SKM-1 treated with dmso at 0.1 percent for 144 hours (cell line): Measurements from ENCODE around the gene CCDC146.
"Not testable (repeated sequence)": the region's sequence is repeated elsewhere in the genome, so short reads cannot be mapped to it uniquely, and the experiment has no call there.

Experiments
- DNase-seq: peaks from one replicate; lab custom pipeline; 2025; ENCODE audit not compliant: unreplicated experiment; lab: John Stamatoyannopoulos, UW

CCDC146 gene

DNA sequence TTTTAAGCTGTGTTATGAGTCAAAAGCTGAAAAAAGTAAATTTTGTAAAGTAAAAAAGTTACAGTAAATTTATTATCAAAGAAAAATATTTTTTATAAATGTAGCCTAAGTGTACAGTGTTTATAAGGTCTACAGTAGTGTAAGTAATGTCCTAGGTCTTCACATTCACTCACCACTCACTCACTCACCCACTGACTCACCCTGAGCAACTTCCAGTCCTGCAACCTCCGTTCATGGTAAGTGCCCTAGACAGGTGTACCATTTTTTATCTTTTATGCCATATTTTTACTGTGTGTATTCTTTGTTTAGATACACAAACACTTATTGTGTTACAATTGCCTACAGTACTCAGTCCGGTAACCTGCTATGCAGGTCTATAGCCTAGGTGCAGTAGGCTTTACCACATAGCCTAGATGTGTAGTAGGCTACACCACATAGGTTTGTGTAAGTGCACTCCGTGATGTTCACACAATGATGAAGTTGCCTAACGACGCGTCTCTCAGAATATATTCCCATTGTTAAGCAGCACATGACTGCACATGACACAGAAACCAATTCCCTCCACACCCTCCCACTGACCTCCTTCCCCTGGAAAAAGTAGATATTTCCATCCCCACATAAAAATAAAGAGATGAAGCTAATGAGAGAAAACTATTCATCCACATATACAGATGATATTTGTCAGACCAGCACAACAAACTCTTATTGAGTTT lies 122.0 kb downstream of the CCDC146 start:
- DNase-seq, result no peak

DNA sequence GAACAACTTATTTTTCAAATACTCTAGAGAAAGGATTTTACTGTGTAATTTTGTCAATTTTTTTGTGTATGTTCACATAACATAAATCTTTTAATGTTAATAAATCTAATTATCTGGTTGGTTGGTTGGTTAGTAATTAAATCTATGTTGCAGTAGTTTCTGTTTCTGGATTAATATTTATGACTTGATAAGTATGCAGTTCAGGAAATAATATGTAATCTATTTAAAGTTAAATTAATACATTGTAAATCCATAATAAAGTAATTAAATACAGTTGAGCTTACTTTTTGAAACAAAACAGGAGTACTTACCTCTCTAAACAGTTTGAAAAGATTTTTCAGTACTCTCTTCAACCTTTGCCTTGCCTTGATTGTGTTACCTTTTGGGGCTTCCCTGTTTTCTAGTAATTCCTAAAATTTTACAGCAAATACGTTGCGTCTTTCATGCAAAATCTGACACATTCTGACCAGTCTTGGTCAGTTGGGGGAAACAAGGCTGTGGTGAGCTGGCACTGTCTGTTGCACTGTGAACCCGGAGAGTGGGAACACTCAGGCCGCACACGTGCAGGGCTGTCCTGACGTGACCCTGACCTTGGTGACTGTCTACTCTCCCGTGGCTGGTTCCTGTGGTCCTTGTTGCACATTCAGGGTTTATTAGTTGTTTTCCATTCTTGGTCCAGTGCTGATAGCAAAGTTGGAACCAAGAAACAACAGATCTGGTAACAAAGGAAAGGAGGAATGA lies 122.8 kb downstream of the CCDC146 start:
- peak; percentile 24 for DNase-seq

DNA sequence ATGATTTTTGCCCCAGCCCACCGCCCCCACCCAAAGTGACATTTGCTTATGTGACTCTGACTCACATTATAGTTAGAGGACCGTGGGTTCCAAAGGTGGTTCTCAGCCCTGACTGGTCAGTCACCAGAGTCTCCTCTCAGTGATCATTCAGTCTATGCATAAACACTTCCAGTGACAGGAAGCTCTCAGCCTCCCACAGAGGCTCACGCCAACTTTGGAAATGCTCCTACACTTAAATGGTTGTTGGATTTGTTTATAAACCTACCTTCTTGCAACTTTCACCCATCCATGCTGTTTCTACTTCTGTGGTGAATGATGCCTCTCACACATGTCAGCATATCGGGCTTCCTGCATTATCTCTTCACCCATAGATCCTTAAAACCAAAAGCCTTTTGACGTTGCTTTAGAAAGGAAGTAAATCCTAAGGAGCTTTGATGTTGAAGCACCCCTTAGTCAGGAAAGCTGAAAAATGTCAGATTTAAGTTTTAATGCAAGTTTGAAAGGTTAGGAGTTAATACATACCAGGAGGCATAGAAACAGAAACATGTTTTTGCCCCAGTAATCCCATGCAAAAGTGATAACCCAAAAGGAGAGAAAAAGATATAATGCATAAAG lies 123.7 kb downstream of the CCDC146 start:
- DNase-seq, result no peak

DNA sequence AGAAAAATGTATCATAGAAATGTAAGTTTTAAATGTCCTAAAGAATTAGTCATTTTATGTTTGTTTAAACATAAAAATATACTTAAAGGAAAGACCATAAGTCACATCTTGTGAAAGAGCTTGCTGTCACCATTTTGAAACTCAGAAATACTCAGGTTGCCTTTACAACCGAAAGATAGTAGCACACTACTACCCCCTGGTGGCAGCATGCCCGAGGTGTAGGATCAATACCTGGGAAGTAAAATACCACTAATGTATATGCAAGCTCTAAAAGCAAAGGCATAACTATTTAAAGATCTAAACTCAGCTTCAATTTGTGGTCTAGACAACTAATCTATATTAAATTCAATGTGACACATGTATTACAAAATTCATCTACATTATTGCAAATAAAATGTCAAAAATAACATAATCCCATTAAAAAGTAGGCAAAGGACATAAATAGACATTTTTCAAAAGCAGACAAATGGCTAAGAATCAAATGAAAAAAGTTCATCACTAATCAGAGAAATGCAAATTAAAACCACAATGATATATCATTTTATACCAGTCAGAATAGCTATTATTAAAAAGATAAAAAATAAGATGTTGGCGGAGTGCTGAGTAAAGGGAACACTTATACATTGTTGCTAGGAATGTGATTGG lies 124.9 kb downstream of the CCDC146 start:
- DNase-seq, result peak; percentile 73

DNA sequence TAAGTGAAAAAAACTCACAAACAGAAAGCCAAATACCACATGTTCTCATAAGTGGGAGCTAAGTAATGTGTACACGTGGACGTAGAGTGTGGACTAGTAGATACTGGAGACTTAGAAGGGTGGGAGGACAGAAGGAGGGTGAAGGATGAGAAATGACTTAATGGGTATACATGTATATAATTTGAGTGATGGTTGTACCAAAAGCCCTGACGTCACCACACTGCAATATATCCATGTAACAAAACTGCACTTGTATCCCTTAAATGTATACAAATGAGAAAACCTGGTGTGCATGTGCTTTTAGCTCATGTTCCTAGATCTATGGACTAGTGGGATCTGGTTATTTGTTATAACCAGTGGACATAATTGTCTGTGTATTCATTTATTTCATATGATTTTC lies 125.7 kb downstream of the CCDC146 start:
- DNase-seq, result no peak

DNA sequence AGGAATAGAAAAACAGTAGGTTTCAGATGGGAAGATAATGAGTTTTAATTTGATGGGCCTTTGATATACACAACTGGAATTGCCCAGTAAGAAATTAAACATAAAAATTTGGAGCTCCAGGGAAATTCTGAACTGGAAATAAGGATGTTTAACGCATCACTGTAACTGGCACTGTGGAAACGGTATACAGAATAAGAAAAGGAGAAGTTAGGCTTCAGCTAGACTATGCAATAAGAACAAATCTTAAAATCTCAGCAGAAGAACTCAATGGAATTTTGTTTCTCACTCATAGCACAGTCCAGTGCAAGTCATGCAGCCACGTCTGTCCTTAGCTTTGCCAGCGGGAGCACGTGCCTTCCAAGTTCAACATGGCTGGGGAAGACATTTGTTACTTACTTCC lies 130.1 kb downstream of the CCDC146 start:
- DNase-seq, result peak; percentile 35

DNA sequence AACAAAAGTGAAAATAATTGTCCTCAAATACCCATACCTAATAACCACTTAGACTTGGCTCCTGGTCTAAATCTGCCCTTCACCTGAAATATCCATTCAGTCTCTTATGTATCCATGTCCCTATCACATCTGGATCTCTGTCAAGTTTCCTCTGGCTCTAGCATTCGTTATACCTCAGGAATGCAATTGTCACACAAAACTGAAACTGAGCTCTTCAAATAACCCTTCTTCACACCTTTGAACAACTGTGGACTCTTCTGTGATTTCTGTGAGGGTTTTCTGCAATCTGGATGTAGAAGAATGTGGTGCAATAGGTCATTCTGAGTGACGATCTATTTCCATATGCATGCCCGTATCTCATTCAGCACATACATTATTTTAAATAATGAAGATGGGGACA lies 130.7 kb downstream of the CCDC146 start:
- DNase-seq, result no peak

DNA sequence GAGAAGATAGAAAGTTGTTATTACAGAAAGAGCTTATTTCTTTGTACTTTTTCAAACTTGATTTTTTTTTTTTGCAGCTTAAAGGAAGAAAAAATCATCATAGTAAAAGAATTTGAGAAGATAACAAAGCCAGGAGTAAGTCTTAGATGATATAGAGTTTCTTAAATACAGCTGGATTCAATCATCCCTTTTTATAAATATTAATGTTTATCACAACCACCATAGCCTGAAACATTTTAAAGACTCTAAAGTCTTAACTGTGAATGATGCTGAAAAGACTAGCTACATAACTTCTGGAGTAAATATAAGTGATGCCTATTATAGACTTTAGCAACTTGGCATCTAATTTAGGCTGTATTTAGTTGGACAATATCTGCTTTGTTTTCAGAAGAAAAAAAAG lies 132.0 kb downstream of the CCDC146 start:
- no peak for DNase-seq

DNA sequence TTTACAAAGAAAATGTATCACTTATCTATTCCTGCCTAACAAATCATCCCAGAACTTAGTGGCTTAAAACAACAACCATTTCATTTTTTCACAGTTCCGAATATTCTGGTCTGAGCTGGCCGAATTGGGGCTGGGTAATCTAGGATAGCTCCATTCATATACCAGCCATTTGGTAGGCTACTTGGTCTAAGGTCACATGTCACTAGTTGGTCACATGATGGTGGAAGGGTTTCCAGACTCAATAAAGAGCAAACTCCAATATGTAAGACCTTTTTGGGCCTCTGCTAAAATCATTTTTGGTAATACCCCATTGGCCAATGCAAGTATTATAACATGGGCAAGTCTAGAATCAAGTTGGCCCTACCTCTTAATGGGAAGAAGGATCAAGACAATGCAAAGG lies 132.5 kb downstream of the CCDC146 start:
- no peak for DNase-seq

DNA sequence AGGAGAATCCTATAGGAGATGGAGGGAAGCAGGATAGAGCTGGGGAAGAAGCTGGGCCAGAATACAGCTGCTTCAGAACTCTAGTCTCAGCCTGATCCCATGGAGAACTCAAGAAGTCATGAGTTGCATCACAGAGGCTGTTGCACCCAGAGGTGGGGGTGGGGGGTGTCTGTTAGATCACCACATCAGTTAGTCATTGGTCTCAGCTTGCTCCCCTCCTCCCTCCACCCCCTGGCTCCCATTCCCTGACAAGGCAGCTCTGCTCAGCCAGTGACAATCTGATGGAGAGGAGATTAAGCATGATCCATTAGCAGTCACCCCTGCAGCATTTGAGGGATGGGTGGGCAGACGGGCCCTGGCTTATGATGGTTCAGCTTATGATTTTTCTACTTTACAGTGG lies 135.6 kb downstream of the CCDC146 start:
- peak; percentile 27 for DNase-seq

DNA sequence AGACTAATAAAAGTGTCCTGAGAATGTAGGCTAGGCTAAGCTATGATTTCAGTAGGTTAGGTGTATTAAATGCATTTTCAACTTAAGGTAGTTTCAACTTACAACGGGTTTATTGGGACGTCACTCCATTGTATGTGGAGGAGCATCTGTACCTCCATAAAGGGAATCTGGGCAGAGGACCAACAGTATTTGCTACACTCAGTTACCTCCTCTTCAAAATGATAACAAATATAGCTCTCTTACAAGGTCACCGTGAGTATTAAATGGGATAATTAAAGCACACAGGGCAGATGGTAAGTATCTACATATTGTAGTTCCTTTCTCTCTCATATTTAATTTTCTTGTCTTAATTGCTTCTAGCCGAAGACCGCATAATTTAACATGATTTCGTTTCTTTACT lies 136.2 kb downstream of the CCDC146 start:
- no peak for DNase-seq

DNA sequence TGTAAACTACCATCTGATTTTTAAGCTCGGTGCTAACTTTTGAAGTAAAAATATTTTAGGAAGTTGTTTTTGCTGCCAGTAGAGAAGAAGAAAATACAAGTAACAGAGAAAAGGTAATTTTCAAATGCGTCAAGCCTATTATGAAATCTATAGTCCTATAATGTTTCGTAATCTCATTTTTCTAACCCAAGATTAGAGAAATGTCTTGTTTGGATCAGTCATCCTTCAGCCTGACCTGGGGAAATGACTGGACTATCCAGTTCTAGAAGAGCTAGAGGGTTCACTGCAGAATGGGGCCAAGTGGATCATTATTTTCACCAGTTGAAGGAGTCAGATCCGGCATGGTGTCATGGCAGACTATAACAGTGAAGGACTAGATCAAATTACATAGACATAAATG lies 139.9 kb downstream of the CCDC146 start:
- no peak for DNase-seq

DNA sequence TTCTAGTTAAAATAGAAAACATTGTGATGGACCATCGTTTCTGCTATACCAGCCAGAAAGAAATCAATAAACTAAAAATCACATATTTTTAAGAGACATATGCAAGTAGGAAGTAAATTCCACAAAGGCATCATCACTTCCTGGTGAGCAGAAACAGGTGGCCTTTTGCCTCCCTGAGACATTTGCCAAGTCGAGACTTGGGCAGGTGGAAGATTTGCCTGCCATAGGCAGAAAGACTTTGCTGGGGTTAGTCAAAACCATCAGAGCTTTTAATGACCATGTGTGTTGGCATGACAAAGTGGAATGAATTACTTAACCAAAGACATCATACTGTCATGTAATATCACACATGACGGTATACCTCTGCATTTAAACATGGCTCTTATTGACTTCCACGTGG lies 143.3 kb downstream of the CCDC146 start:
- no peak for DNase-seq

DNA sequence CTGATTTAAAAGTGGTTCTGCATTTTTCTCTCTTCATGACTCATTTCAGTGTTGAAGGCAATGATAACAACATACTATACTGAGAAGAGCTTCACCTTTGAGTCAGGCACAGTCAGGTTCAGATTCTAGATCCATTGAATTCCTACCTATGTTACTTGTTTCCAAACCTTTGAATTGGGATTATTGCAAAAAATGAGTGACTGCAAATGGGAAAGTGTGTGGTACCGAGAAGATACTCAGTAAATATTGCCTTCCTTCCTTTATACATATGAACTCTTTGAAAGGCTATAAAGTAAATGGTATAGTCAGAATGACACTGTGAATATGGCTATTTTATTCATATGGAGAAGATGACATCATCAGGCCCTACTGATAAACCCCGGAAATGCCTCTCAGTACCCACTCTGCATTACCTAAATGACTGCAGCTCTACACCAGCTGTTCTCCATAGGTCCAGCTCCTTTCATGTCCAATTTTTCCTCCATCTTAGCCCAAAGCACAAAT lies 143.9 kb downstream of the CCDC146 start:
- DNase-seq, result no peak

DNA sequence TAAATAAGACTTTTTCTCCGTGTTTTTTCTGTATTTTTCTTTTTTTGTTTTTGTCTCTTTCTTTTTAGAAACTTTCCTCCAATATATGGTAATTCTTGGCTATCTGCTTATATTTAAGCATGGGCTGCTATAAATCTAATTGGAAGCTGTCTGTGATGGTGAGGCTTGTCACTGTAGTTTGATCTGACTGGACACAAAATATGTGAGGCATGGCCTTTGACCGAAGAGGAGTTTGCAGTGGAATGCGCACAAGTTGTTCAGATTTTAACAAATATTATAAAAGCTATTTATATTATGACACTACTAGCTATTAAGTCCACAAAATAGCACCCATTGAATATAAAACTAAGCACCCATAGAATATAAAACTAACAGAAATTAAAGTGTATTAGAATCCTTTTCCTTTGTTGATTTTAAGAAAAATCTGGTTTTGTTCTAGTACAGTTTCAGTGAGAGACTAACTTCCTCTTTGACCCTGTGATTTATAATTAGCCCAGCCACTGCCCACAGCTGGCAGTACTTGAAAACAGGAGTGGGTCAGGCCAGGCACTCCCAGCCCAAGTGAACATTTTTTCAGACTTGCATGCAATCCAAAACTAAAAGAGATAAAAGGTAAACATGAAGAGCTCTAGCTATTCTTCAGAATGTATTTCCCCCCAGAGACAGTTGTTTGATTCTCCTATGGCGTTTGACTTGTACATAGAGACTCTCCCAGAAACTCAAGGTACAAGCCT lies 147.1 kb downstream of the CCDC146 start:
- peak; percentile 37 for DNase-seq

DNA sequence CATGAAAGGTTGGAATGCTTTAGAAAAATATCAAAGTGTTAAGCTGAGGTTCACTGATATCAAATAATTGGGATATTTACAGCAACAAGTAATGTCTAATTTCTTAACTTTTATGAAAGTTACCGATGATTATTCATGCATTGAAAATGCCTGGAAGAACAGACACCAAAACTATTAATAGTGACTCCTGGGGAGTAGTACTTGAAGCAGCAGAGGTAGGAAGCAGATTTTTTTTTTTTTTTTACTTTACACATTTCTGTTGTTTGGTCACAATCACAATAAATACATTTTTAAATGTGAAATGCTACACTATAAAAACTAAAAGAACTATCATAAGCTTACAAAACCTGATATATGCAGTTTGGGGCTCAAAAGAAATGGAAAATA lies 147.7 kb downstream of the CCDC146 start:
- no peak for DNase-seq

DNA sequence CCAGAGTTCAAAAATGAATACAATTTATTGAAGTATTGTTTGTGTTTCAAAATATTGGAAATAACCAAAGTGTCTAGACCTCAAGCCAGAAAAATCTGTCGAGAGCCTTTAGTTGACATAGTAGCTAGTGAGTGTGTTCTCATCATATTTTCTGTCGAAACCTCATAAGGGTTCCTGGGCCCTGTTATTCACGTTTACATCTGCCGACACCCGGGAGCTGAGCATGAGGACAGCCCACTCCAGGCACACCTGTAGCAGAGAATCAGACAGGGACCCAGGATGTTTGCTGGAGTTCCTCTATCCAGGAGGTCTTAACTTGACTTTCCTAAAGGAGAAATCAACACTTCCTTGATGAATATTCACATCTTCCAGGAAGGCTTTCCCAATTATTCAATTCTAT lies 149.4 kb downstream of the CCDC146 start:
- no peak for DNase-seq

DNA sequence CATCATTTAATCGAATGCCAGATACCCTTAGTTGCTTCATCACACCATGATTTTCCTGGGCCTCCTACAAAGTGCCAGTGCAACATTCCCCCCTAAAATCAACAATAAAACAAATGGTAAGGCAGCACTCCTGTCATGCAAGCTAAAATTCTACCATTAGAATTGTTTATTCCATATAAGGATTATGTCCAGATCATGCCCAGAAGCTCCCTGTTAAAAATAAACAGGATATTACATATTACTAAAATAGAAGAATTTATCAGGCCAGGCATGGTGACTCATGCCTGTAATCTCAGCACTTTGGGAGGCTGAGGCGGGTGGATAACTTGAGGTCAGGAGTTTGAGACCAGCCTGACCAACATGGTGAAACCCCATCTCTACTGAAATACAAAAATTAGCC lies 153.2 kb downstream of the CCDC146 start:
- DNase-seq, result not testable (repeated sequence)

DNA sequence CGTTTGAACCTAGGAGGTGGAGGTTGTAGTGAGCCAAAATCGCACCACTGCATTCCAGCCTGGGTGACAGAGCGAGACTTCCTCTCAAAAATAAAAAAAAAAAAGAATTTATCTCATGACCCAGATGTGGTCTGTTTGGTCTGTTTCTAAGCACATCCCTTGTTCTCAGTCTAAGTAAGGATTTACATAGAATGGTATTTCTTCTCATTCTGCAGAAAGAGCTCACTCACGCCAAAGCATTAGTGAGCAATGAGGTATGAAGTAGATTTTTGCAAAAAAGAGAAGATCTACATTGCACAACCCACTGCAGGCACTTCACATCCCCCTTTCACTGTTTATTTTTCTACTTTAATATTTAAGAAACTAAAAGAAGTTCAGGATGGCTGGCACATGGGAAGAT lies 153.7 kb downstream of the CCDC146 start:
- peak; percentile 22 for DNase-seq

DNA sequence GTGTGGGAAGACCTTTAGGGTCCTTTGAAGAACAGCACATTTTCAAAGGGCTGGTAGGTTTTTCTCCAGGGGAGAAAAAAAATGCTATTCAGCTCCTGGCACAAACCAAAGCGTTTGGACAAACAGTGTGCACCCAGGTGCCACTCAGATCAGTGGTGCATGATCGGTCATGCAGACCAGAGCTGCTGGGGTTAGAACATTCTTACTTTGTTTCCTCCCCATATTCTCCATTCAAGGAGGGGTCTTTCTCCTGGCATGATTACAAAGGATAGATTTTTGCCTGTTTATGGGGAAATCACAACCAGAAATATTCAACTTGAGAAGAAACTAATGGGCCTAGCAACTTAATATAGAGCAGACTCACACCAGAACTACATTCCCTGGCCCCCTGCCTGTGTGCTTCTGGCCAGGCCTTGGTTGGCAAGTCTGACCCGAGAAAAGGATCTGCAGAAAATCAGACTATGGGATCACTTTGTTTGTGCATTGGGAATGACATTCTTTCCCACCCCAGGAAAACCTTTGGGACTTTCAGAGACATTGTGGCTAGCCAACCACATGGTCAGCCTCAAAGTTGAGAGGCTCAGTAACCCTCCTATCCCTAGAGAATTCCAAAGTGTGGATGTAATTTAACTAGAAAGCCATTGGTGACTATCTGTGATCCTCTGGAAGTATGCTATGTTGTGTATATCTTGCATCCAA lies 159.5 kb downstream of the CCDC146 start:
- DNase-seq, result no peak
